Measurements from ENCODE around the gene NUP88.
A peak's percentile ranks its signal among the peaks of the same experiment; 100 is the strongest.
"Not testable (repeated sequence)": the region's sequence is repeated elsewhere in the genome, so short reads cannot be mapped to it uniquely, and the experiment has no call there.

Gene NUP88

GRCh38 chr17:5419356-5419958 is at the start of gene NUP88:
TSS of gene NUP88 (minus strand) at chr17:5419662. CDS start at chr17:5419650, 12 bp downstream.
- DNase-seq (ENCODE audit: low read depth) = peak; percentile 94

DNA sequence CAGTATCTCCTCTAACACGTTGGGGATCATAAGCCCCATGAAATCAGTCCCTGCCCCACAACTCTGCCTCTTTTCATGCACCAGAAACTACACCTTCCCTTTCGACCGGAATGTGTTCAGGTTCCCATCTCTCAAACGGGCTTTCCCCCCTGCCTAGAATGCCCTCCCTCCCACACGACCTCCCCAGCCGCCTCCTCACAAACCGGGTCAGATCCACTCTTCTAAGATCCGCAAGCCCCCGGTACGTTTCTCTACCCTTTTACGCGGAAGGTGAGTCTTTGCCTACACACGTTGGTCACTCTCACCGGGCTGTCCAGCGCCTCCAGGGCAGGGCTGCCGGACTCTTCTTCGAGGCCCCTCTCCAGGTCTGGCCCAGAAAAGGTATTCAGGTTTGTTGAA is 48.6 kb upstream of the NUP88 start:
- DNase-seq (ENCODE audit: low read depth) = no peak

- DNase-seq (ENCODE audit: low read depth) = no peak
These were observed 48.0 kb upstream of the NUP88 start for GRCh38 chr17:5467416-5467815.

- no peak for DNase-seq (ENCODE audit: low read depth)
These were observed 46.8 kb upstream of the NUP88 start for GRCh38 chr17:5466295-5466694.

DNA sequence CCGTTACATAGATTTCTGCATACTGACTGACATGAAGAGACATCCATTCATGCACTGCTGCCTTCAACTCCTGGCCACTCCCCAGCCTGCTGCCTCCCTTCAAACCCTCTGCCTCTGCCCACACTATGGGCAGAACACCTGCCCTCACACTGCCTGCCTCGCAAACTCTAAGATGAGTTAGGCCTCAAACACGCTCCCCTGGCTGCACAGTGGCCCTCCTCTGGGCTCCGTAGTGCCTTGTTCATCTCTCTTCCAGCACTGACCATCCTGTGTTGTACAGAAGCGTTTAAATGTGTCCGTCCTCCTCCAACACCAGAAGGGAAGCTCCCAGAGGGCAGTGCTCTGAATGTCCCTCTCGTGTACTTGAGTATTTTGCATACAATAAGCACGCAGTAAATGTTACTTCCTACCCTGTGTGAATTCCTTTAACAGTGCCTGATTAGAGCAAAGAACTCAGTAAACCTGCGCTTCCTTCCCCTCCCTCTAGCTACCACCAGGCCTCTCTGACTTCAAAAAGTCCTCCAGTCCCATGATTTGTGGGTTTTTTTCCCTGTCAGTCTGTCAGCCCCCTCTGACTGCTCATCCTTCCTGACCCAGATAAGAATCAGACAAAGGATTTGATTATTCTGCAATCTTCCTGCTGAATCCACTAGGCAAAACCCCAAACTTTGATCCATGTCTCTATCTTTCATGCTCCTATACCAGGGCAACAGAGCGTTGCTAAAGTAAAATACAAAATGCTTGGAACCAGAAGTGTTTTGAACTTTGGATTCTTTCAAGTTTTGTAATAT is 45.5 kb upstream of the NUP88 start:
- DNase-seq (ENCODE audit: low read depth) = no peak

- DNase-seq (ENCODE audit: low read depth) = no peak
These were observed 27.3 kb upstream of the NUP88 start for GRCh38 chr17:5446786-5447185.

DNA sequence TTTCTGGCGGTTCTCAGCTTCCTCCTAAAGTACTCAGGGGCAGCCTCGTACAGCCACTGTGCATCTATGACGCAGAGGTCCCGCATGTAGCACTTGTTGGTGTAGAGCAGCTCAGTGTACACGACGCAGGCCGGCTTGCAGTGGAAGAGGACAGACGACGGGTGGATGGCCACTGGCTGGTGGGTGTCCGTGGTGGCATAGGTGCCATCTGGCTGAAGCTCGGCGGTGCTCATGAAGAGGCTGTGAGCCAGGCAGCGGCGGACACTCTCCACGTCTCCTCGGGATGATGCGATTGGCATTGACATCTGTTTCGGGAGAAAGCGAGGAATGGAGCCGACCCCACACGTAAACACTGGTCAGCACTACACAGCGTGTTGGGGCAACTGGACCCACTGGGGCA is 24.7 kb upstream of the NUP88 start:
- no peak for DNase-seq (ENCODE audit: low read depth)

DNA sequence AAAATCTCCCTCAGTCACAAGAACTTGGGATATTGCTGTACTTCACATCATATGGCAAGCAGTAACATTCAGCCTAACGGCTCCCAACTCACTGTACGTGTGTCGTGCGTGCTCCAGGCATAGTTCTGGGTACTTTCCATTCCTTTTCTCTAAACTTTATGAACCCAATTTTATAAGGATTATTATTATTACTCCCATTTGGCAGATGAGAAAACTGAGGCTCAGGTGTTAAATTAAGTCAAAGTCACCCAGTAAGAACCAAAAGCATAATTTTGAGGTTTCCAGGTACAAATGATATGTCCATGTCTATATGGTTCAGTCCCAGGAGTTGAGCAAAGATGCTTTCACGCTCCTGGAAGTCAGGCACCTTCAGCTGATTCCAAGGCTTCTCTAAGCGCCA is 24.3 kb upstream of the NUP88 start:
- DNase-seq (ENCODE audit: low read depth) = no peak

DNA sequence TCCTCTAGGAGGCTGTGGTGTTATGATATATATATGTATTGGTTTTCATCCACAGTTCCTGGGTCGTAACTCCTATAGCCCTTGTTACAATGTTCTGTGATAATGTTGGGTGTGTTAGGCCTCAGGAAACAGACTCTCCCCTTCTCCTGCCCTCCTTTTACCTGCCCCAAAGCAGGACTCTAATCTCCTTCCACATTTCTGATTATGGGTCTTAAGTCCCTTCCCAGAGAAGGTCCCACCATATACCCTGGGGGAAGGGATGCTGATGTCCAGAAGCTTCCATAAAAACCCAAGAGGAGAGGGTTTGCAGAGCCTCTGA is 19.9 kb upstream of the NUP88 start:
- no peak for DNase-seq (ENCODE audit: low read depth)

- DNase-seq (ENCODE audit: low read depth) = peak; percentile 88
These were observed 19.4 kb upstream of the NUP88 start, which contains the start of gene C1QBP for GRCh38 chr17:5438716-5439445. TSS of gene C1QBP (minus strand) at chr17:5439155. CDS start at chr17:5439073, 82 bp downstream.

DNA sequence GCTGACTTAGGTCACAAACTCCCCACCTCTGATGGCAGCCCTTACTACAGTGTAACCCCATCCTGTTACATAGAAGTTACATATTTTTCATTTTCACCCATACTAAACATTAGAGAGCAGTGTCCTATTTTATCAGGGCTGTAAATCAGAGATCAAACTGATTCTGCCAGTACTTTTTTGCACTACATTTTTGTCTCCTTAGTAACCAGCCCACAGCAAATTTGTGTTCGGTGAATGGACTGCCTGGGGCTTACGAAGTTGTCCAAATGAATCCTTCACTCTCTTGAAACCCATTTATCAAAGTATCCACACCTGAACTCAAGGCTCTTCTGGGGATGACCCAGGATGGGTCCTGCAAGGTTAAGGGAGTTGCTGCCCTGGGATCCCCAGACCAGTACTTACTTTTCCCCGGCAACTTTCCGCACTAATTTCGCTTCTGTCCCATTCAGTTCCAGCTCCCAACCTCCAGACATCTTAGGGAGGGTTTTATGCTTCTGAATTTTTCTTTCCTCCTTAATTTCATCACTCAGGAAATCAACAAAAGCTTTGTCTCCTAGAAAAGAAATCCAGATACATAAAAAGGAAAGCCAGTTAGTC is 18.4 kb upstream of the NUP88 start:
- DNase-seq (ENCODE audit: low read depth) = no peak

GRCh38 chr17:5435781-5436315 is 16.4 kb upstream of the NUP88 start:
- DNase-seq (ENCODE audit: low read depth) = not testable (repeated sequence)

DNA sequence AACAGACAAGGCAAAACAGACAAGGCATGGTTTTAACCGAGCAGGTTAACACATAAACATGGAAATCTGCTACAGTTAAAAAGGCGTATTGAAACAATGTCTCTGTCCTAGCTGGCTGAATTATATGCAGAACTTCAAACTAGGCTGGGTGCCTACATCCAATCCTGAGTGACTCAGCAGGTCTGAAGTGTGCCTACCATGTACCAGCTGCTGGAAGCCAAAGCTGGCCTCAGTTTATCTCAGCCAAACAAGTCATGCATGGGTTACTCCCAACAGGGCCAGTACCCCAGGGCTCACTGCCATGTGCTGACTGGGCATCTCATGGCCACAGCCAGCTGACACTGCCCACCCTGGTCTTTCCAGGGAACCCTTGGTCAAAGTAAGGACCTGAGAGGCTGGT is 15.5 kb upstream of the NUP88 start:
- DNase-seq (ENCODE audit: low read depth) = no peak

GRCh38 chr17:5431949-5432556 is 12.6 kb upstream of the NUP88 start:
- DNase-seq (ENCODE audit: low read depth) = no peak

DNA sequence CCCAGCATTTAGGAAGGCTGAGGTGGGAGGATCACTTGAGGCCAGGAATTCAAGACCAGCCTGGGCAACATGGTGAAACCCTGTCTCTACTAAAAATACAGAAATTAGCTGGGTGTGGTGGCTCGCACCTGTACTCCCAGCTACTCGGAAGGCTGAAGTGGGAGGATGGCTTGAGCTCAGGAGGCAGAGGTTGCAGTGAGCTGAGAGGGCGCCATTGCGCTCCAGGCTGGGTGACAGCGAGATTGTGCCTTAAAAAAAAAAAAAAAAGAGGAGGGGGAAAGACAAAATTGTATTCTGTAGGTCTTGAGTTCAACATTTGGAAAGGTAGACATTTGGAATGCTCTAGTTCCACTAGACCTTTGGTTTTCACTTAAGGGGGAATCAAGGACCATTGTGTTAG is 11.8 kb upstream of the NUP88 start:
- not testable (repeated sequence) for DNase-seq (ENCODE audit: low read depth)

DNA sequence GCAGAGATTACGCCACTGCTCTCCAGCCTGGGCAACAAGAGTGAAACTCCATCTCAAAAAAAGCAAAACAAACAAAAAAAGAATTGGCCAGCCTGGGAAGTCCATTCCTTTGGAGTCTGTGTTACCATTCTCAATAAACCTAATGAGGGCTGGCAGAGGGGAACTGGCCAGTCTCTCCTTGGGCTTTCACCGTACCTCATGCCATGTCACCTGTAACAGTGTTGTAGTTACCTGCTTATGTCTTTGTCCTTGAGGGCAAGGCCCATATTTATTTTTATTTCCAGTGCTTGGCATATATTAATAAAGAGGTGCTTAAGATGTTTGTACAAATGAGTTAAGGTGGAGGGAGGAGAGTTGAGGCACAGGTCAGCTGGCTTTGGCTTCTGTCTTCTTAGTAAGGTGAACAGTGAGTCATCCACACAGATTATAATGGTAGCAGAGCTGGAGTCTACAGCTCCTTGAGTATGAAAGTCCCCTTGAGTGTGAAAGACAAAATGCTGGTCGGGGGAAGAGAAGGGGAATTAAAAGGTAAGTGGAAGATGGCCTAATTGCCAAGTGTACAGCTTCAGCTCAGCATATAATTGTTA is 11.0 kb upstream of the NUP88 start:
- no peak for DNase-seq (ENCODE audit: low read depth)

- DNase-seq (ENCODE audit: low read depth) = no peak
These were observed 9.9 kb upstream of the NUP88 start for GRCh38 chr17:5429191-5429887.

GRCh38 chr17:5425826-5426225 is 6.4 kb upstream of the NUP88 start:
- no peak for DNase-seq (ENCODE audit: low read depth)

DNA sequence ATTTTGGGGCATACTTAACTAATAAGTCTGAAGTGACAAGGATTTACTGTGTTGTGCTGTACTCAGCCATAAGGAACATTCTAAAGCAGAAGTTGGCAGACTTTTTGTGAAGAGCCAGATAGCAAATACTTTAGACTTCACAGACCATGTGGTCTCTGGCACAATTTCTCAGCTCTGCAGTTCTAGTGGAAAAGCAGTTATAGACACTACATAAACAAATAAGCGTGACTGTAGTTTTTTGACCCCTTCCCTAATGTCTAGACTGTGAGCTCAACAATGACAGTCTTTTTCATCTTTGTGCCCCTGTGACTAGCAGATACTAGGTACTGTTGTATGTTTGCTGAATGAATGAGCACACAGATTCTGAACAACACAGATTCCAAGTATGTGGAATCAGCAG is 5.4 kb upstream of the NUP88 start:
- no peak for DNase-seq (ENCODE audit: low read depth)

GRCh38 chr17:5422505-5422904 is 3.0 kb upstream of the NUP88 start:
- DNase-seq (ENCODE audit: low read depth) = no peak
